ENCODE results near the gene CARHSP1.

Gene CARHSP1

DNA sequence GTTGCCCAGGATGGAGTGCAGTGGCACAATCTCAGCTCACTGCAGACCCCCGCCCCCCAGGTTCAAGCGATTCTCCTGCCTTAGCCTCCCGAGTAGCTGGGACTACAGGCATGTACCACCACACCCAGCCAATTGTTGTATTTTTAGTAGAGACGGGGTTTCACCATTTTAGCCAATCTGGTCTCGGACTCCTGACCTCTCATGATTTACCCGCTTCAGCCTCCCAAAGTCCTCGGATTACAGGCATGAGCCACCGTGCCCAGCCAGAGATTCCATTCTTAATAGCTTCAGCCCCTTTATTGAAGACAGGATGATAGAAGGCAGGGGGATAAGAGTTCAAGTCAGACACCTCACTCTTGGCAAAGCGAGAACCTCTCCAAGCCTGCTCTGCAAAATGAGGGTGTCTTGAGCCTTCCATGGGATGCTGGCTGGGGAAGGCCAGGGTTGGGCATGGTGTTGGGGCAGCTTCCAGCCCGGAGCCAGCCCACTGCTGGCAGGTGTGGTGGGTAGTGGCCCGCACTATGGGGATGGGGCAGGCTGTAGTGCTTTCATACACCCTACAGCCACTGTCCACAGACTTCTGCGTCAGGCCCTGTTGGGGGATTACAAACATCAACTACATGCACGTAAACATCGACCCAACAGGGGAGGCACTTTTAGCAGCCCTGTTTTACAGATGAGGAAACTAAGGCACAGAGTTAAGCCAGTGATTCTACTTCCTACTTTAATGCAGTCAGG is 3.5 kb downstream of the CARHSP1 start:
- no peak for TF ChIP-seq ZNF70 (CRISPR knock-in tag; IDR thresholded peaks at IDR 0.05)
- no peak for TF ChIP-seq OSR1 (CRISPR knock-in tag; IDR thresholded peaks at IDR 0.05)
- no peak for TF ChIP-seq PPARA (CRISPR knock-in tag; IDR thresholded peaks at IDR 0.05; ENCODE audit: borderline replicate concordance)
- no peak for TF ChIP-seq SNAI2 (CRISPR knock-in tag; IDR thresholded peaks at IDR 0.05)
- TF ChIP-seq, protein P1, sequence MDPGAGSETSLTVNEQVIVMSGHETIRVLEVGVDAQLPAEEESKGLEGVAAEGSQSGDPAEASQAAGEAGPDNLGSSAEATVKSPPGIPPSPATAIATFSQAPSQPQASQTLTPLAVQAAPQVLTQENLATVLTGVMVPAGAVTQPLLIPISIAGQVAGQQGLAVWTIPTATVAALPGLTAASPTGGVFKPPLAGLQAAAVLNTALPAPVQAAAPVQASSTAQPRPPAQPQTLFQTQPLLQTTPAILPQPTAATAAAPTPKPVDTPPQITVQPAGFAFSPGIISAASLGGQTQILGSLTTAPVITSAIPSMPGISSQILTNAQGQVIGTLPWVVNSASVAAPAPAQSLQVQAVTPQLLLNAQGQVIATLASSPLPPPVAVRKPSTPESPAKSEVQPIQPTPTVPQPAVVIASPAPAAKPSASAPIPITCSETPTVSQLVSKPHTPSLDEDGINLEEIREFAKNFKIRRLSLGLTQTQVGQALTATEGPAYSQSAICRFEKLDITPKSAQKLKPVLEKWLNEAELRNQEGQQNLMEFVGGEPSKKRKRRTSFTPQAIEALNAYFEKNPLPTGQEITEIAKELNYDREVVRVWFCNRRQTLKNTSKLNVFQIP (CRISPR knock-in tag; IDR thresholded peaks at IDR 0.05; ENCODE audit: borderline replicate concordance, low read depth): no peak
- no peak for TF ChIP-seq ISL1 (CRISPR knock-in tag; IDR thresholded peaks at IDR 0.05)
- no peak for TF ChIP-seq BACH2 (CRISPR knock-in tag; IDR thresholded peaks at IDR 0.05; ENCODE audit: borderline replicate concordance)
- TF ChIP-seq ZNF8 (CRISPR knock-in tag; IDR thresholded peaks at IDR 0.05): no peak
- ATAC-seq: no peak

DNA sequence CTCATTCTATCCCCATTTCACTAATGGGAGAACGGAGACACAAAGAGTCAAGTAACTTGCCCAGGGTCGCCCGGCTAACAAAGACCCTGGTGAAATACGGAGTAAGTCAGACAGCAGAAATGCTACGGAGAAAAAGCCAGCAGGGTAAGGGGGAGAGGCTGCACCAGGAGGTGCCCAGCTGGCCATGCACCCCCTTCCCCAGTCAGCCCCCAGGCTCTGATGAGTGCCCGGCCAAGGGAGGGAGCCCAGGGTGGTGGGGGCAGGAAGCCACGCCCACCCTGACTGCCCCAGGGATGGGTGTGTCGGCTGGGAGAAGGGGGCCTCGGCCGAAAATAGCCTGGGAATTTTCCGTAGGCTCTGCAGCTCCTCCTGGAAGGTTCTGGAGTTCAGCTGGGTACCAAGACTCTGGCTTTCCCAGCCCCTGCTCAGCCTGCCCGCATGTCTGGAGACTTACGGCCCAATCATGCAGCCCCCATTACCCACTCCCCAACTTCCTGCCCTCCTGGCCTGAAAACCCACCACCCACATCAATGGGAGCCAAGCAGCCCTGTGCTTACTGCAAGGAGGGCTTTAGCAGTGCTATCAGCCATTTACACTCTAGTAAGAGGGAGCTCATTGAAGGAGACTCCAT is 4.2 kb downstream of the CARHSP1 start:
- ATAC-seq: no peak
- TF ChIP-seq CSRNP3 (CRISPR knock-in tag; IDR thresholded peaks at IDR 0.05) (no peak), SNAI2 (CRISPR knock-in tag; IDR thresholded peaks at IDR 0.05) (no peak), ISL1 (CRISPR knock-in tag; IDR thresholded peaks at IDR 0.05) (no peak), ARNTL (CRISPR knock-in tag; IDR thresholded peaks at IDR 0.05; ENCODE audit: borderline replicate concordance, low read depth) (no peak), ZC3H10 (CRISPR knock-in tag; IDR thresholded peaks at IDR 0.05) (no peak), OSR1 (CRISPR knock-in tag; IDR thresholded peaks at IDR 0.05) (no peak), ZNF8 (CRISPR knock-in tag; IDR thresholded peaks at IDR 0.05) (no peak), CREB5 (CRISPR knock-in tag; IDR thresholded peaks at IDR 0.05; ENCODE audit: low read depth) (no peak)
- TF ChIP-seq, protein P2, sequence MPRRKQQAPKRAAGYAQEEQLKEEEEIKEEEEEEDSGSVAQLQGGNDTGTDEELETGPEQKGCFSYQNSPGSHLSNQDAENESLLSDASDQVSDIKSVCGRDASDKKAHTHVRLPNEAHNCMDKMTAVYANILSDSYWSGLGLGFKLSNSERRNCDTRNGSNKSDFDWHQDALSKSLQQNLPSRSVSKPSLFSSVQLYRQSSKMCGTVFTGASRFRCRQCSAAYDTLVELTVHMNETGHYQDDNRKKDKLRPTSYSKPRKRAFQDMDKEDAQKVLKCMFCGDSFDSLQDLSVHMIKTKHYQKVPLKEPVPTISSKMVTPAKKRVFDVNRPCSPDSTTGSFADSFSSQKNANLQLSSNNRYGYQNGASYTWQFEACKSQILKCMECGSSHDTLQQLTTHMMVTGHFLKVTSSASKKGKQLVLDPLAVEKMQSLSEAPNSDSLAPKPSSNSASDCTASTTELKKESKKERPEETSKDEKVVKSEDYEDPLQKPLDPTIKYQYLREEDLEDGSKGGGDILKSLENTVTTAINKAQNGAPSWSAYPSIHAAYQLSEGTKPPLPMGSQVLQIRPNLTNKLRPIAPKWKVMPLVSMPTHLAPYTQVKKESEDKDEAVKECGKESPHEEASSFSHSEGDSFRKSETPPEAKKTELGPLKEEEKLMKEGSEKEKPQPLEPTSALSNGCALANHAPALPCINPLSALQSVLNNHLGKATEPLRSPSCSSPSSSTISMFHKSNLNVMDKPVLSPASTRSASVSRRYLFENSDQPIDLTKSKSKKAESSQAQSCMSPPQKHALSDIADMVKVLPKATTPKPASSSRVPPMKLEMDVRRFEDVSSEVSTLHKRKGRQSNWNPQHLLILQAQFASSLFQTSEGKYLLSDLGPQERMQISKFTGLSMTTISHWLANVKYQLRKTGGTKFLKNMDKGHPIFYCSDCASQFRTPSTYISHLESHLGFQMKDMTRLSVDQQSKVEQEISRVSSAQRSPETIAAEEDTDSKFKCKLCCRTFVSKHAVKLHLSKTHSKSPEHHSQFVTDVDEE (CRISPR knock-in tag; IDR thresholded peaks at IDR 0.05): no peak

DNA sequence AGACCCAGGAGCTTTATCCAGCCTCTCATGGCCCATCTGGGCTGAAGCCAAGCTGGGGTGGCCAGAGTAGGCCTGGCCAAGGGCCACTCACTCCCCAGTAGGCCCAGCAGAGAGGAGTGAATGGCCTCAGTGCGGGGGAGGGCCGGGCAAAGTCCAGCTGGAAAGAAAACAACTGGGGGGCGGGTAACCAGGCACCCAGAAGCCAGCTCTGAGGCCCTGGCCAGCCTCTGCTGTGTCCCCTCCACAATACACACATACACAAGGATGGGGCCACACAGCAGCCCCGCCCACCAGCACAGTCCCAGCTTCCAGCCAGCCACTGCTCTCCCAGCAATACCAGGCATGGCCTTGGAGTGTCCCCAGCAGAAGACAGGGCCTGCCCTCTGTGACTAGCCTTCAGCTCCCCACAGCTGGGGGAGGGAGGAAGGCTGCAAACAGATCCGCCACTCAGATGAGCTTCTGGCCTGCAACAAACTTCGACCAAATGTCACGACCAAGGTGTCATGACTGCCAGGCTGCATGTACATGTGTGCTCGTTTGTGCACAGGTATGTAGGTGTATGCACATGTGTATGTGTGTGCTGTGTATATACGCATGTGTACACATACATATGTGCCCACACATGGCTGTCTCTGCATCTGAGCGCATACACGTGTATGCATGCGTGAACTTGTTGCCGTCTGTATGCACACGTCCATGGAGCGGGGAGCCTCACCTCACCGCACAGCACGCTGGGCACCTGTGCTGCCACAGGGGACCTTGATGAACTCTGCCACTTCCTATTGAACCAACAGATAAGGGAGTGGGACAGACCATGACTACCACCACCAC is 5.0 kb downstream of the CARHSP1 start:
- TF ChIP-seq PATZ1 (CRISPR knock-in tag; IDR thresholded peaks at IDR 0.05; ENCODE audit: borderline replicate concordance): 0 out of 2 replicates have a peak, but pooled peaks have one; percentile 29
- TF ChIP-seq ZFP3 (CRISPR knock-in tag; IDR thresholded peaks at IDR 0.05): no peak
- ATAC-seq: peak; percentile 23

Data from SK-N-SH treated with all-trans-retinoic acid at 6 μM for 48 hours (cell line).